Chondrocyte (in vitro differentiated cells): ENCODE measurements around the gene EPHA3. TPM values are rescaled to one million over a fixed set of nuclear protein-coding genes. Genes with fewer than 3 reads are reported as not detected.

Experiments
- DNase-seq: peaks from one replicate; pipeline ENCODE4 v3.0.0; 2021; ENCODE audit warnings: mixed read lengths, low spot score
- H3K27ac Mint-ChIP-seq: one replicate; pipeline ENCODE4 v1.8.0; 2021; ENCODE audit warnings: mild to moderate bottlenecking, moderate library complexity, mixed read lengths; ENCODE audit not compliant: unreplicated experiment
- H3K27me3 Mint-ChIP-seq: 2 replicates; pipeline ENCODE4 v1.8.0; 2021; ENCODE audit warnings: low read depth, mixed read lengths
- H3K36me3 Mint-ChIP-seq: 2 replicates; pipeline ENCODE4 v1.8.0; 2021; ENCODE audit warnings: low read depth, mixed read lengths
- H3K4me1 Mint-ChIP-seq: 2 replicates; pipeline ENCODE4 v1.8.0; 2021; ENCODE audit warnings: low read depth, mild to moderate bottlenecking, mixed read lengths
- H3K4me3 Mint-ChIP-seq: one replicate; pipeline ENCODE4 v1.8.0; 2021; ENCODE audit warnings: mild to moderate bottlenecking, moderate library complexity, mixed read lengths; ENCODE audit not compliant: unreplicated experiment
- H3K9me3 Mint-ChIP-seq: 2 replicates; pipeline ENCODE4 v1.8.0; 2021; ENCODE audit warnings: low read depth, mixed read lengths
- total RNA-seq: library from RNA; stranded (reverse); gene quantifications from 3 replicates; pipeline ENCODE4 v1.2.1, GENCODE V29; 2021
- TF ChIP-seq, protein P1 (sequence below): fragments of 200-600 bp; sonication (generic); IDR thresholded peaks from 2 replicates; pipeline ENCODE4 v1.5.0; 2021; ENCODE audit warnings: antibody characterized with exemption, mild to moderate bottlenecking, moderate library complexity

Gene EPHA3
- total RNA-seq, 1 donor from 2014 or later, result 0.87 TPM

DNA sequence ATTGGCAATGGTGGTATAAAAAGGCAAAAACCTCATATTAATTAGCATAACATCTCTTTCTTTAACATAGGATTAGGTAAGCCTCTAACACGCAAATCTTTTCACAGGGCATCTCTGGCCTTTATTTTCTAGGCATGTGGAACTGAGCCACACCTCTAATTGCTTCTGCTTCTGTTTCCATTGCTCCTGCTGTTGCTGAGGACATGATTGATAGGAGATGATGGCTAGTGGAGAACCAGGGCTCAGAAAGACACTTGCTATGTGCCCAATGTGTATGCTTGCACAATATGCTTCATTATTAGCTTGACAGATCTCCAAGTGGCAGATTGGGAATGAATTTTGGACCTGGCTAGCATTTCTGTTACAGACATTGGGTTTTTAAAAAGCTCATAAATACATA is 114.5 kb downstream of the EPHA3 start:
- Mint-ChIP-seq H3K27me3 (no peaks in the 10 kb centered on the region), H3K36me3 (peaks cover 1% of the 10 kb centered on the region), H3K4me3 (no peak overlapping the region), H3K9me3 (peaks cover 2% of the 10 kb centered on the region), H3K4me1 (no peaks in the 10 kb centered on the region), H3K27ac (no peak overlapping the region)
- no peak for DNase-seq
- TF ChIP-seq, protein P1, sequence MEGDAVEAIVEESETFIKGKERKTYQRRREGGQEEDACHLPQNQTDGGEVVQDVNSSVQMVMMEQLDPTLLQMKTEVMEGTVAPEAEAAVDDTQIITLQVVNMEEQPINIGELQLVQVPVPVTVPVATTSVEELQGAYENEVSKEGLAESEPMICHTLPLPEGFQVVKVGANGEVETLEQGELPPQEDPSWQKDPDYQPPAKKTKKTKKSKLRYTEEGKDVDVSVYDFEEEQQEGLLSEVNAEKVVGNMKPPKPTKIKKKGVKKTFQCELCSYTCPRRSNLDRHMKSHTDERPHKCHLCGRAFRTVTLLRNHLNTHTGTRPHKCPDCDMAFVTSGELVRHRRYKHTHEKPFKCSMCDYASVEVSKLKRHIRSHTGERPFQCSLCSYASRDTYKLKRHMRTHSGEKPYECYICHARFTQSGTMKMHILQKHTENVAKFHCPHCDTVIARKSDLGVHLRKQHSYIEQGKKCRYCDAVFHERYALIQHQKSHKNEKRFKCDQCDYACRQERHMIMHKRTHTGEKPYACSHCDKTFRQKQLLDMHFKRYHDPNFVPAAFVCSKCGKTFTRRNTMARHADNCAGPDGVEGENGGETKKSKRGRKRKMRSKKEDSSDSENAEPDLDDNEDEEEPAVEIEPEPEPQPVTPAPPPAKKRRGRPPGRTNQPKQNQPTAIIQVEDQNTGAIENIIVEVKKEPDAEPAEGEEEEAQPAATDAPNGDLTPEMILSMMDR, result no peak

DNA sequence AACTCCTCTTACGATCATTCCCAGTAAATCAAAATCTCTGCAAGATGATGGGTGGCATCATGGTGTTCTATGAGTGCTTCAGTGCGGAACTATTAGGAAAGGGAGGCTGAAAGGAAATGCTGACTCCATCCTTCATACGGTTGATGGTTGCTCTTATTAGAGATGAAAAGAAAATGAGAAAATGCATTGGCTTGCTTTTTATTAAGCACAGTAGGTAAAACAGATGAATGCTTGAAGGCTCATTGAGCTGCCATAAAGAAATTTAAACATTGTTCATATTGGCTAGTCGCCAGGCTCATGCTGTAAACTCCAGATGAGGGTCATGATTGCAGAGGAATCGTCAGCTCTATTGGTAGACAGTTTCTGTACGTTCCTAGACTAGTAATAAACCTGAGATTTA is 115.8 kb downstream of the EPHA3 start:
- H3K27me3 Mint-ChIP-seq, result no peaks in the 10 kb centered on the region
- peaks cover 10% of the 10 kb centered on the region for H3K4me1 Mint-ChIP-seq
- H3K4me3 Mint-ChIP-seq, result no peak overlapping the region
- TF ChIP-seq, protein P1, result no peak
- H3K27ac Mint-ChIP-seq, result no peak overlapping the region
- no peak for DNase-seq
- H3K9me3 Mint-ChIP-seq, result peaks cover 2% of the 10 kb centered on the region
- H3K36me3 Mint-ChIP-seq, result peaks cover 1% of the 10 kb centered on the region

- no peak for DNase-seq
These were observed 119.8 kb downstream of the EPHA3 start for GRCh38 chr3:89227218-89227617.

DNA sequence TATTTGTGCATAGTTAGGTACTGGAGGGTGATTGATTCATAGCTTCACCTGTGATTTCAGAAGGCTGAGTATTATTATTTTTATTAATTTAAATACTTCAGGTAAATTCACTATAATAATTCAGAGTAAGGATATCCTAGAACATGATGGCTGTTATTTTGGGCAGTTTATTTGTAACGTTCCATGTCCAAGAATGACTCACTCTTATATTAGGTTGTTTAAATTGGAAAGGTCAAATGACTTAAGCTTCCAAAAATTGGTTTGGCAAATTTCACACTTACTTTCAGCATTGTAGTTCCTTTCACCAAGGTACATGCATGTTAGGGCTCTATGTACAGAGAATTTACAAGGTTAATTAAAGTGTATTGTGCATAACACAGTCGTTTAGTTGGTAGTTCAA is 120.2 kb downstream of the EPHA3 start:
- no peak overlapping the region for H3K27ac Mint-ChIP-seq
- TF ChIP-seq, protein P1, result no peak
- no peaks in the 10 kb centered on the region for H3K27me3 Mint-ChIP-seq
- no peaks in the 10 kb centered on the region for H3K9me3 Mint-ChIP-seq
- no peak for DNase-seq
- H3K36me3 Mint-ChIP-seq, result no peaks in the 10 kb centered on the region
- H3K4me1 Mint-ChIP-seq, result peaks cover 10% of the 10 kb centered on the region
- H3K4me3 Mint-ChIP-seq, result no peak overlapping the region

More at GRCh38 chr3:89227218-89227617, 119.8 kb downstream of the EPHA3 start:
- H3K27ac Mint-ChIP-seq, result no peak overlapping the region
- H3K27me3 Mint-ChIP-seq, result no peaks in the 10 kb centered on the region
- no peaks in the 10 kb centered on the region for H3K9me3 Mint-ChIP-seq
- TF ChIP-seq, protein P1, result no peak
- H3K36me3 Mint-ChIP-seq, result no peaks in the 10 kb centered on the region
- H3K4me3 Mint-ChIP-seq, result no peak overlapping the region
- H3K4me1 Mint-ChIP-seq, result peaks cover 10% of the 10 kb centered on the region

DNA sequence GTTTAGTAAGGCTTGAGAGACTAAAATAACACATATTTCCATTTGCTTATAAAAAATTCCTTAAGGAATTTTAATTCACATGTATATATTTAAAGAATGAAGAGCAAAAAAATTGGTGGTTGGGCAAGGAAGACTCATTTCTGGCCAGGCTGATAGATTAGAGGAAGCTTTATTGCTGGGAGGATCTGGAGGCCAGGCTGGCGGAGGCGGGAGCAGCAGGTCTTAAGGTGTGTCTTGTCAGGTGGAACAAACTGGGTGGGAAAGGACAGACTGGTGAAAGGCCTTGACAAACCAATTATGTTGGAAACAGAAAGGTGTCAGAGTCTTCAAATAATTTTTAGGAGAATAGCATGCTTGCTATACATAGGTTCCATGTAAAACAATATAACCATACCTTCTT is 124.7 kb downstream of the EPHA3 start:
- no peaks in the 10 kb centered on the region for H3K27me3 Mint-ChIP-seq
- TF ChIP-seq, protein P1, result no peak
- no peak overlapping the region for H3K27ac Mint-ChIP-seq
- DNase-seq, result no peak
- H3K4me3 Mint-ChIP-seq, result no peak overlapping the region
- no peaks in the 10 kb centered on the region for H3K36me3 Mint-ChIP-seq
- no peaks in the 10 kb centered on the region for H3K9me3 Mint-ChIP-seq
- H3K4me1 Mint-ChIP-seq, result peaks cover 9% of the 10 kb centered on the region
